Keratinocyte (primary cell): ENCODE measurements around the gene FAM13B. TPM values are rescaled to one million over a fixed set of nuclear protein-coding genes. Genes with fewer than 3 reads are reported as not detected.

Experiments used
- DNase-seq: peaks from one replicate; pipeline ENCODE4 v3.0.0-alpha.2; 2011; ENCODE audit warnings: low read depth, missing footprints, low spot score
- FAIRE-seq: peaks from 2 replicates; lab custom pipeline; 2011; peaks lifted over from hg19 to GRCh38; lab: Jason Lieb, UNC
- H2AFZ ChIP-seq: 2 replicates; pipeline ENCODE4 v1.6.0; 2012; ENCODE audit warnings: low read length, control low read depth, inconsistent platforms; ENCODE audit not compliant: control insufficient read depth
- H3K27ac ChIP-seq: 2 replicates; pipeline ENCODE4 v1.5.1; 2011; ENCODE audit warnings: low read length; ENCODE audit not compliant: control insufficient read depth, insufficient read depth
- H3K27me3 ChIP-seq: 3 replicates; pipeline ENCODE4 v1.6.0; 2011; ENCODE audit warnings: low read length; ENCODE audit not compliant: control insufficient read depth, insufficient read depth; ENCODE audit errors: extremely low read depth
- H3K36me3 ChIP-seq, 2 experiments: 2 replicates in 1 of 2; 3 replicates in 1 of 2; pipeline ENCODE4 v1.5.1; 2011; ENCODE audit warnings: low read length in 2 of 2, mild to moderate bottlenecking in 1 of 2; ENCODE audit not compliant: control insufficient read depth in 2 of 2, insufficient read depth in 2 of 2; ENCODE audit errors: extremely low read depth in 1 of 2
- H3K4me1 ChIP-seq: 3 replicates; pipeline ENCODE4 v1.5.1; 2011; ENCODE audit warnings: low read length; ENCODE audit not compliant: control insufficient read depth, insufficient read depth; ENCODE audit errors: extremely low read depth
- H3K4me2 ChIP-seq: 3 replicates; pipeline ENCODE4 v1.6.0; 2011; ENCODE audit warnings: low read depth, low read length; ENCODE audit not compliant: control insufficient read depth, insufficient read depth; ENCODE audit errors: extremely low read depth
- H3K4me3 ChIP-seq, 3 experiments: fragments of 200-600 bp in 1 of 3; sonication (generic) in 1 of 3; 2 replicates in 2 of 3; 3 replicates in 1 of 3; pipeline ENCODE4 v1.5.1; 2011 to 2016; ENCODE audit warnings: low read length in 3 of 3, mild to moderate bottlenecking in 3 of 3, control low read depth in 2 of 3, inconsistent platforms in 1 of 3, low read depth in 1 of 3, mixed read lengths in 1 of 3, mixed run types in 1 of 3, moderate library complexity in 1 of 3; ENCODE audit not compliant: control insufficient read depth in 2 of 3, insufficient read depth in 2 of 3; ENCODE audit errors: extremely low read depth in 1 of 3
- H3K79me2 ChIP-seq: 2 replicates; pipeline ENCODE4 v1.6.0; 2012; ENCODE audit warnings: low read length; ENCODE audit not compliant: control insufficient read depth, insufficient read depth
- H3K9ac ChIP-seq: 3 replicates; pipeline ENCODE4 v1.6.0; 2011; ENCODE audit warnings: low read length; ENCODE audit not compliant: control insufficient read depth, insufficient read depth; ENCODE audit errors: extremely low read depth
- H3K9me1 ChIP-seq: 3 replicates; pipeline ENCODE4 v1.6.0; 2011; ENCODE audit warnings: low read length; ENCODE audit not compliant: control insufficient read depth, insufficient read depth; ENCODE audit errors: extremely low read depth
- H3K9me3 ChIP-seq: 2 replicates; pipeline ENCODE4 v1.5.1; 2012; ENCODE audit warnings: low read depth, low read length; ENCODE audit not compliant: control insufficient read depth
- H4K20me1 ChIP-seq: 3 replicates; pipeline ENCODE4 v1.6.0; 2011; ENCODE audit warnings: low read length; ENCODE audit not compliant: control insufficient read depth, insufficient read depth; ENCODE audit errors: extremely low read depth
- EZH2 ChIP-seq: IDR thresholded peaks from one replicate; pipeline ENCODE4 v1.6.1; 2012; ENCODE audit warnings: inconsistent platforms, mild to moderate bottlenecking, low read length, moderate library complexity
- dilution Hi-C: fragments of 300-500 bp; cut with MboI; formaldehyde crosslinking; loops from one replicate; pipeline ENCODE4 v1.7.0; 2020; ENCODE audit warnings: low sequenced_read_pairs; ENCODE audit not compliant: extremely low pct_ligation_motif_present
- polyA plus RNA-seq, 5 experiments: library from polyadenylated mRNA; depleted of rRNA in 3 of 5; stranded (reverse) in 3 of 5; stranded (forward) in 1 of 5; unstranded in 1 of 5; fragments of >200 nt; gene quantifications; 1 replicate in 1 of 5; 2 replicates in 3 of 5; 3 replicates in 1 of 5; pipeline versions ENCODE4 v1.2.1 to v1.2.3, GENCODE V29; 2011 to 2012; ENCODE audit warnings: missing spikeins in 2 of 5, low read depth in 1 of 5, low replicate concordance in 1 of 5
- TF ChIP-seq, protein P1 (sequence below), 3 experiments: IDR thresholded peaks in 1 of 3; conservative IDR thresholded peaks in 1 of 3; optimal IDR thresholded peaks in 1 of 3; 2 replicates in 2 of 3; 3 replicates in 1 of 3; pipeline versions ENCODE3 to v1.5.1; 2011; ENCODE audit warnings: low read length in 3 of 3, mild to moderate bottlenecking in 3 of 3, moderate library complexity in 2 of 3, control low read depth in 1 of 3, inconsistent platforms in 1 of 3; ENCODE audit not compliant: insufficient read depth in 2 of 3; ENCODE audit errors: extremely low read depth in 1 of 3

The FAM13B gene
- polyA plus RNA-seq, 1 donor (not counting 4 experiments of a cell fraction or from before 2014, with no cell fraction given) = 12.9 TPM

DNA sequence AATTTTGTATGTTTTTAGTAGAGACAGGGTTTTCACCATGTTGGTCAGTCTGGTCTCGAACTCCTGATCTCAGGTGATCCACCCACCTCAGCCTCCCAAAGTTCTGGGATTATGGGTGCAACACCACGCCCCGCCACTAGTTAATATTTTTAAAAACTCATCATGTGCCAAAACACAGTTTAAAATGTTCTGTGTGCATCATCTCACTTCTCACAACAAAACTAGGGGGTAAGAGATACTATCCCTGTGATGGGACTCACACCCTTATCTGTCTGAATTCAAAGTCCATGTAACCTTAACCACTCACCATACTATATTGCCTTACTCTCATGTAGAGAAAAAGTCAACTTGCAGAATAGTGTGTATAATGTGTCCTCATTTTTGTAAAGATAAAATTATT is 141.0 kb downstream of the FAM13B start:
- Histone ChIP-seq H3K36me3 (no peaks in the 10 kb centered on the region), H3K27me3 (no peaks in the 10 kb centered on the region), H3K27ac (no peak overlapping the region), H2AFZ (no peak overlapping the region), H4K20me1 (no peaks in the 10 kb centered on the region), H3K79me2 (no peaks in the 10 kb centered on the region), H3K9me1 (no peaks in the 10 kb centered on the region), H3K9me3 (no peaks in the 10 kb centered on the region), H3K4me3 (no peak overlapping the region), H3K4me2 (no peak overlapping the region), H3K4me1 (peaks cover 10% of the 10 kb centered on the region), H3K9ac (no peak overlapping the region)
- dilution Hi-C loops = no loop called here
- no peak for FAIRE-seq
- no peak for DNase-seq
- TF ChIP-seq, protein P1, sequence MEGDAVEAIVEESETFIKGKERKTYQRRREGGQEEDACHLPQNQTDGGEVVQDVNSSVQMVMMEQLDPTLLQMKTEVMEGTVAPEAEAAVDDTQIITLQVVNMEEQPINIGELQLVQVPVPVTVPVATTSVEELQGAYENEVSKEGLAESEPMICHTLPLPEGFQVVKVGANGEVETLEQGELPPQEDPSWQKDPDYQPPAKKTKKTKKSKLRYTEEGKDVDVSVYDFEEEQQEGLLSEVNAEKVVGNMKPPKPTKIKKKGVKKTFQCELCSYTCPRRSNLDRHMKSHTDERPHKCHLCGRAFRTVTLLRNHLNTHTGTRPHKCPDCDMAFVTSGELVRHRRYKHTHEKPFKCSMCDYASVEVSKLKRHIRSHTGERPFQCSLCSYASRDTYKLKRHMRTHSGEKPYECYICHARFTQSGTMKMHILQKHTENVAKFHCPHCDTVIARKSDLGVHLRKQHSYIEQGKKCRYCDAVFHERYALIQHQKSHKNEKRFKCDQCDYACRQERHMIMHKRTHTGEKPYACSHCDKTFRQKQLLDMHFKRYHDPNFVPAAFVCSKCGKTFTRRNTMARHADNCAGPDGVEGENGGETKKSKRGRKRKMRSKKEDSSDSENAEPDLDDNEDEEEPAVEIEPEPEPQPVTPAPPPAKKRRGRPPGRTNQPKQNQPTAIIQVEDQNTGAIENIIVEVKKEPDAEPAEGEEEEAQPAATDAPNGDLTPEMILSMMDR (optimal IDR thresholded peaks at IDR 0.05 in 1 of 3, IDR thresholded peaks at IDR 0.05 in 1 of 3, conservative IDR thresholded peaks at IDR 0.05 in 1 of 3; ENCODE audit: extremely low read depth in 1 of 3, insufficient read depth in 2 of 3, low read length in 3 of 3) = no peak
- TF ChIP-seq EZH2 = no peak

DNA sequence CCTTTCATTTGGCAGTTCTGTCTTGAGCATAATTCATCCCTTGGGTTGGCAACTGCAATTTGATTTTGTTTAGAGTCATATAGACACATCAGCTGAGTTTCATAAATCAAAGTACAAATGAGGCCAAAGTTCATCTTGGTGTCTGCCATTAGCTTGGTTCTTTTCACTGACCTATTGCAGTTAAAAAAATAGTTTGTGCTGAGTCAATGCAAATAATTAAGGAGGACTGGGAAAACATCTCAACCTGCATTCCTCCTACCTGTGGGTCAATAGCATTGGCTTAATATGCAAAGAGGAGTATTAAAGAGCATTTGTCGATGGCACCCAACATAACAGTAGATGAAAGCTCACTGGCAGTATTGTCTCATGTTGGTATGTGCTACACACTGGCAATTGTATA is 142.0 kb downstream of the FAM13B start:
- H3K9me3 ChIP-seq = no peaks in the 10 kb centered on the region
- no peak for DNase-seq
- no peaks in the 10 kb centered on the region for H3K36me3 ChIP-seq
- H3K27ac ChIP-seq = no peak overlapping the region
- peaks cover 10% of the 10 kb centered on the region for H3K4me1 ChIP-seq
- H4K20me1 ChIP-seq = no peaks in the 10 kb centered on the region
- dilution Hi-C loops = no loop called here
- no peak for FAIRE-seq
- H2AFZ ChIP-seq = no peak overlapping the region
- no peak overlapping the region for H3K9ac ChIP-seq
- H3K9me1 ChIP-seq = no peaks in the 10 kb centered on the region
- H3K79me2 ChIP-seq = no peaks in the 10 kb centered on the region
- TF ChIP-seq EZH2 = no peak
- TF ChIP-seq, protein P1 (optimal IDR thresholded peaks at IDR 0.05 in 1 of 3, IDR thresholded peaks at IDR 0.05 in 1 of 3, conservative IDR thresholded peaks at IDR 0.05 in 1 of 3; ENCODE audit: extremely low read depth in 1 of 3, insufficient read depth in 2 of 3, low read length in 3 of 3) = no peak
- H3K27me3 ChIP-seq = no peaks in the 10 kb centered on the region
- no peak overlapping the region for H3K4me3 ChIP-seq
- H3K4me2 ChIP-seq = no peak overlapping the region
